ENCODE measurements around the gene DUSP5. TPM values are rescaled to one million over a fixed set of nuclear protein-coding genes. Genes with fewer than 3 reads are reported as not detected.
"Not testable (repeated sequence)": the region's sequence is repeated elsewhere in the genome, so short reads cannot be mapped to it uniquely, and the experiment has no call there.

The DUSP5 gene
- polyA plus RNA-seq, 2 donors: 33.8 to 107 TPM

GRCh38 chr10:110461088-110461487 lies 36.6 kb upstream of the DUSP5 start:
- Histone ChIP-seq H3K27me3 (ENCODE audit: control insufficient read depth in 1 of 2, insufficient read depth in 2 of 2, low read length in 2 of 2) (no peaks in the 10 kb centered on the region), H3K27ac (ENCODE audit: low read depth in 2 of 2, low read length in 1 of 2) (no peak overlapping the region), H3K4me3 (ENCODE audit: low read depth in 1 of 2, low read length in 2 of 2) (no peak overlapping the region), H3K9me3 (ENCODE audit: control insufficient read depth in 2 of 2, insufficient read depth in 1 of 2, low read depth in 1 of 2, low read length in 1 of 2) (no peaks in the 10 kb centered on the region), H3K36me3 (ENCODE audit: control insufficient read depth in 2 of 2, insufficient read depth in 2 of 2, low read length in 1 of 2) (no peaks in the 10 kb centered on the region), H3K4me1 (ENCODE audit: control insufficient read depth in 2 of 2, insufficient read depth in 2 of 2, low read length in 1 of 2) (peaks cover 0 to 8% of the 10 kb centered on the region in 2 donors)
- WGBS, 2 donors: 74 to 78% methylated on average over 7 of the region's 7 CpGs

GRCh38 chr10:110461530-110461929 lies 36.2 kb upstream of the DUSP5 start:
- WGBS, 2 donors: 66 to 72% methylated on average over 2 of the region's 2 CpGs
- Histone ChIP-seq H3K27ac (ENCODE audit: low read depth in 2 of 2, low read length in 1 of 2) (no peak overlapping the region), H3K4me1 (ENCODE audit: control insufficient read depth in 2 of 2, insufficient read depth in 2 of 2, low read length in 1 of 2) (peaks cover 0 to 7% of the 10 kb centered on the region in 2 donors), H3K36me3 (ENCODE audit: control insufficient read depth in 2 of 2, insufficient read depth in 2 of 2, low read length in 1 of 2) (no peaks in the 10 kb centered on the region), H3K9me3 (ENCODE audit: control insufficient read depth in 2 of 2, insufficient read depth in 1 of 2, low read depth in 1 of 2, low read length in 1 of 2) (no peaks in the 10 kb centered on the region), H3K27me3 (ENCODE audit: control insufficient read depth in 1 of 2, insufficient read depth in 2 of 2, low read length in 2 of 2) (no peaks in the 10 kb centered on the region), H3K4me3 (ENCODE audit: low read depth in 1 of 2, low read length in 2 of 2) (no peak overlapping the region)

- no peaks in the 10 kb centered on the region for H3K27me3 ChIP-seq (ENCODE audit: control insufficient read depth in 1 of 2, insufficient read depth in 2 of 2, low read length in 2 of 2)
- peaks cover 0 to 3% of the 10 kb centered on the region in 2 donors for H3K4me1 ChIP-seq (ENCODE audit: control insufficient read depth in 2 of 2, insufficient read depth in 2 of 2, low read length in 1 of 2)
- no peak overlapping the region for H3K27ac ChIP-seq (ENCODE audit: low read depth in 2 of 2, low read length in 1 of 2)
- WGBS, 2 donors: 90% methylated on average over 19 of the region's 19 CpGs
- no peak overlapping the region for H3K4me3 ChIP-seq (ENCODE audit: low read depth in 1 of 2, low read length in 2 of 2)
- no peaks in the 10 kb centered on the region for H3K9me3 ChIP-seq (ENCODE audit: control insufficient read depth in 2 of 2, insufficient read depth in 1 of 2, low read depth in 1 of 2, low read length in 1 of 2)
- H3K36me3 ChIP-seq (ENCODE audit: control insufficient read depth in 2 of 2, insufficient read depth in 2 of 2, low read length in 1 of 2): no peaks in the 10 kb centered on the region
Measured at GRCh38 chr10:110462166-110463095, 35.3 kb upstream of the DUSP5 start.

GRCh38 chr10:110468258-110468657 lies 29.4 kb upstream of the DUSP5 start:
- not testable (repeated sequence) for H3K4me1 ChIP-seq (ENCODE audit: control insufficient read depth in 2 of 2, insufficient read depth in 2 of 2, low read length in 1 of 2); H3K27me3 ChIP-seq (ENCODE audit: control insufficient read depth in 1 of 2, insufficient read depth in 2 of 2, low read length in 2 of 2); H3K4me3 ChIP-seq (ENCODE audit: low read depth in 1 of 2, low read length in 2 of 2); H3K27ac ChIP-seq (ENCODE audit: low read depth in 2 of 2, low read length in 1 of 2); H3K9me3 ChIP-seq (ENCODE audit: control insufficient read depth in 2 of 2, insufficient read depth in 1 of 2, low read depth in 1 of 2, low read length in 1 of 2); H3K36me3 ChIP-seq (ENCODE audit: control insufficient read depth in 2 of 2, insufficient read depth in 2 of 2, low read length in 1 of 2)
- WGBS, 2 donors: 92 to 95% methylated on average over 2 of the region's 2 CpGs

- WGBS, 2 donors: 65 to 77% methylated on average over 10 of the region's 10 CpGs
- H3K27ac ChIP-seq (ENCODE audit: low read depth in 2 of 2, low read length in 1 of 2); H3K36me3 ChIP-seq (ENCODE audit: control insufficient read depth in 2 of 2, insufficient read depth in 2 of 2, low read length in 1 of 2); H3K9me3 ChIP-seq (ENCODE audit: control insufficient read depth in 2 of 2, insufficient read depth in 1 of 2, low read depth in 1 of 2, low read length in 1 of 2); H3K4me1 ChIP-seq (ENCODE audit: control insufficient read depth in 2 of 2, insufficient read depth in 2 of 2, low read length in 1 of 2); H3K4me3 ChIP-seq (ENCODE audit: low read depth in 1 of 2, low read length in 2 of 2); H3K27me3 ChIP-seq (ENCODE audit: control insufficient read depth in 1 of 2, insufficient read depth in 2 of 2, low read length in 2 of 2): not testable (repeated sequence)
Measured at GRCh38 chr10:110470541-110470940, 27.2 kb upstream of the DUSP5 start.

GRCh38 chr10:110471566-110472139 lies 26.1 kb upstream of the DUSP5 start:
- Histone ChIP-seq H3K9me3 (ENCODE audit: control insufficient read depth in 2 of 2, insufficient read depth in 1 of 2, low read depth in 1 of 2, low read length in 1 of 2) (no peaks in the 10 kb centered on the region), H3K4me1 (ENCODE audit: control insufficient read depth in 2 of 2, insufficient read depth in 2 of 2, low read length in 1 of 2) (no peaks in the 10 kb centered on the region), H3K36me3 (ENCODE audit: control insufficient read depth in 2 of 2, insufficient read depth in 2 of 2, low read length in 1 of 2) (no peaks in the 10 kb centered on the region), H3K27ac (ENCODE audit: low read depth in 2 of 2, low read length in 1 of 2) (no peak overlapping the region), H3K4me3 (ENCODE audit: low read depth in 1 of 2, low read length in 2 of 2) (no peak overlapping the region), H3K27me3 (ENCODE audit: control insufficient read depth in 1 of 2, insufficient read depth in 2 of 2, low read length in 2 of 2) (no peaks in the 10 kb centered on the region)
- WGBS, 2 donors: 88 to 89% methylated on average over 5 of the region's 5 CpGs

GRCh38 chr10:110474017-110474416 lies 23.7 kb upstream of the DUSP5 start:
- H3K36me3 ChIP-seq (ENCODE audit: control insufficient read depth in 2 of 2, insufficient read depth in 2 of 2, low read length in 1 of 2): no peaks in the 10 kb centered on the region
- no peak overlapping the region for H3K4me3 ChIP-seq (ENCODE audit: low read depth in 1 of 2, low read length in 2 of 2)
- H3K4me1 ChIP-seq (ENCODE audit: control insufficient read depth in 2 of 2, insufficient read depth in 2 of 2, low read length in 1 of 2): no peaks in the 10 kb centered on the region
- no peaks in the 10 kb centered on the region for H3K9me3 ChIP-seq (ENCODE audit: control insufficient read depth in 2 of 2, insufficient read depth in 1 of 2, low read depth in 1 of 2, low read length in 1 of 2)
- 66 to 78% methylated on average over 3 of the region's 3 CpGs for WGBS, 2 donors
- H3K27ac ChIP-seq (ENCODE audit: low read depth in 2 of 2, low read length in 1 of 2): no peak overlapping the region
- no peaks in the 10 kb centered on the region for H3K27me3 ChIP-seq (ENCODE audit: control insufficient read depth in 1 of 2, insufficient read depth in 2 of 2, low read length in 2 of 2)

- Histone ChIP-seq H3K36me3 (ENCODE audit: control insufficient read depth in 2 of 2, insufficient read depth in 2 of 2, low read length in 1 of 2) (no peaks in the 10 kb centered on the region), H3K27ac (ENCODE audit: low read depth in 2 of 2, low read length in 1 of 2) (no peak overlapping the region), H3K4me1 (ENCODE audit: control insufficient read depth in 2 of 2, insufficient read depth in 2 of 2, low read length in 1 of 2) (peaks cover 0 to 2% of the 10 kb centered on the region in 2 donors), H3K27me3 (ENCODE audit: control insufficient read depth in 1 of 2, insufficient read depth in 2 of 2, low read length in 2 of 2) (no peaks in the 10 kb centered on the region), H3K9me3 (ENCODE audit: control insufficient read depth in 2 of 2, insufficient read depth in 1 of 2, low read depth in 1 of 2, low read length in 1 of 2) (no peaks in the 10 kb centered on the region), H3K4me3 (ENCODE audit: low read depth in 1 of 2, low read length in 2 of 2) (no peak overlapping the region)
- 75 to 79% methylated on average over 4 of the region's 4 CpGs for WGBS, 2 donors
Measured at GRCh38 chr10:110474826-110475225, 22.9 kb upstream of the DUSP5 start.

- H3K27ac ChIP-seq (ENCODE audit: low read depth in 2 of 2, low read length in 1 of 2): no peak overlapping the region
- 71 to 77% methylated on average over 9 of the region's 9 CpGs for WGBS, 2 donors
- peaks cover 0 to 2% of the 10 kb centered on the region in 2 donors for H3K4me1 ChIP-seq (ENCODE audit: control insufficient read depth in 2 of 2, insufficient read depth in 2 of 2, low read length in 1 of 2)
- H3K4me3 ChIP-seq (ENCODE audit: low read depth in 1 of 2, low read length in 2 of 2): no peak overlapping the region
- no peaks in the 10 kb centered on the region for H3K36me3 ChIP-seq (ENCODE audit: control insufficient read depth in 2 of 2, insufficient read depth in 2 of 2, low read length in 1 of 2)
- H3K27me3 ChIP-seq (ENCODE audit: control insufficient read depth in 1 of 2, insufficient read depth in 2 of 2, low read length in 2 of 2): no peaks in the 10 kb centered on the region
- no peaks in the 10 kb centered on the region for H3K9me3 ChIP-seq (ENCODE audit: control insufficient read depth in 2 of 2, insufficient read depth in 1 of 2, low read depth in 1 of 2, low read length in 1 of 2)
Measured at GRCh38 chr10:110475722-110476515, 21.8 kb upstream of the DUSP5 start.
